ENCODE data around the gene RGS6.

Gene RGS6

DNA sequence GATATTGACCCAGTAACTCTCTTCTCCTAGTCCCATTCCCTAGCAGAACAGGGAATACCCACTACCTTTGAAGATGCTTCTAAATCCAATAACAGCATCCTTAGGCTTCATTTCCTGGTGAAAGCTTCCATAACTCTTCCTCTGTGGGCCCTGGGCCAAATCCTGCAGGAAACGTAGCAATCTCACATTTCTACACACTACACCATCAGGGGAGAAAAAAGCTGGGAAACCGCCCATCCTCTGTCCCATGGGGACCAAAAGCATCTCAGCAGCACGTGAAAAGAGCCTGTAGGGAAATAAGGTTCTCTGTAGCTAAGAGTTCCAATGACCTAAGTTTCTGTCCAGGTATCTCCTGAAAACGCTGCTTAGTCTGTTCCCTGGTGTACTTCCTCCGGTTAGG lies 621.4 kb downstream of the RGS6 start:
- DNase-seq (ENCODE audit: low read depth in 2 of 2): no peak

DNA sequence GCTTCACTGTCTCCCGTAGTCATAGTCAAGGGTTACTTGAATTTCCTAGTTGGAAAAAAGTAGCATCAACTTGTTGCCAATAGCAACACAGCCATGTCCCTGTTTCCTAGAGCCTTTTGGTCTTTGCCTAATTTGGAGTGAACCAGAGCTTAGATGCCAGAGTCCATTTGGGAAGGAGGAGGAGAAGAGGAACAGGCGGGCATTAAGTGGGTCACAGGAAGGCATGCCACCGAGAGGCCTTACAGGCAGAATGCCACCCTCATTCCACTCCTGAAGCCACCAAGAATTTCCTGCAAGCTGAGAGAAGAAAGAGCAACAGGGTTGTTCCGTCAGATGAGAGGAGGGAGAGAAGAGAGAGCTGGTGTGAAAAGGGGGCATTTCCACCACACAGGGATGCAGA lies 622.2 kb downstream of the RGS6 start:
- no peak for DNase-seq (ENCODE audit: low read depth in 2 of 2)

DNA sequence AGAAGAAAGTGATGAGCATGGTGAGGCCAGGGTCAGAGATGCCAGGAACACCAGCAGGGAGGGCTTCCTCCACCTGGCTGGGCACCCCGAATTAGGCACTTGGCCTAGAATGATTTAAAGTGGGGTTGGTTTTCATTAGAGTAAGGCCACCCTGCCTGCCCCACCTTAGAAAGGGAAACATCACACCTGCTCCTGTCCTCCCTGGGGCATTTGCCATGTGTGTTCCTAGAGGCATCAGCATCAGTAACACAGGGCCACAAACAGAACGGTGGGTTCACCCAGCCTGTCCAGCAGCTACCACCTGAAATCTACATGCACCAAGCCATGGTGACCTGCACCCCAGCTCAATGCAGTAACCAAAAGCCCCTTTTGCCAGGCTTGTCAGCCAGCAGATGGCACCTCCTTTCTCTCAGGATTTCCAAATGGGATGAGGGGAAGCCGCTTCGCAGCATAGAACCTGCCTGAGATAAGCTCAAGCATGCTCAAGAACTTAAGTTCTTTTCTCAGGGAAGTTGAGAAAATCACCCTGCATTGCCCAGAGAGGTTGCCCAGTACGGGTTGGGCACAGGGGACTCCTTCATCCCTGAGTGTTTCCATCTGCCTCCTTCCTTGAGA lies 622.9 kb downstream of the RGS6 start:
- no peak for DNase-seq (ENCODE audit: low read depth in 2 of 2)

DNA sequence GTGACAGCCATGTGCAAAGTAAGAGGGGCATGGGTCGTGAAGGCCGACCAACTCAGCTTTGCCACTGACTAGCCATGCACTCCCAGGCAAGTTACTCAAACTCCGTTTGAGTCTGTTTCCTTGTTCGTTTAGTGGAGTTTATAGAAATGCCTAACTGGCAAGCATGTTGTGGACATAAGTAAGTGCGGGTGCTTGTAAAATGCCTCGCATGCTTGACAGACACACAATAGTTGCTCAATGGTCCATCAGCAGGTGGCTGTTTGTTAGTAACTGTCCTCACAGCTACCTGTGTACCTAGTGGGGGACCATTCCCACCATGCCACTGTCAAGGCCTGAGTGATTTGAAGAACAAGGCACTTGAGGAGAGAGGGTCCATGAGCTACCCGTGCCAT lies 623.4 kb downstream of the RGS6 start:
- DNase-seq (ENCODE audit: low read depth in 2 of 2): no peak

DNA sequence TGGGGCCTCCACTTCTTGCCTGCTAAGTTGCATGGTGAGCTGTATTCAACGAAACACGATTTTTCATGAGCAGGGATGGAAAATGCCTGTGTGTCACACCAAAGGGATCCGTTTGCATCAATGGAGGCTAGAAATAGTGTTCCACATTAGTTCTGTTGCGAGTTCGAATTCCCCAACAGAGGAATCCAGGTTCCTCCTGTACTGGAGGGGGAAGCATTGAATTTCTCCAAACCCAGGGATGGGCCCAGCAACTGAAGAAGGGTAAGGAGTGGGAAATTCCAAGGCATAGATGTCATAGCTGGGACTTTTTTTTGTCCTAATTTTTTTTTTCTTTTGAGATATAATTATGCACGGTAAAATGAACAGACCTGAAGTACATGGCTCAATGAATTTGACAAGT lies 625.4 kb downstream of the RGS6 start:
- DNase-seq (ENCODE audit: low read depth in 2 of 2): no peak

DNA sequence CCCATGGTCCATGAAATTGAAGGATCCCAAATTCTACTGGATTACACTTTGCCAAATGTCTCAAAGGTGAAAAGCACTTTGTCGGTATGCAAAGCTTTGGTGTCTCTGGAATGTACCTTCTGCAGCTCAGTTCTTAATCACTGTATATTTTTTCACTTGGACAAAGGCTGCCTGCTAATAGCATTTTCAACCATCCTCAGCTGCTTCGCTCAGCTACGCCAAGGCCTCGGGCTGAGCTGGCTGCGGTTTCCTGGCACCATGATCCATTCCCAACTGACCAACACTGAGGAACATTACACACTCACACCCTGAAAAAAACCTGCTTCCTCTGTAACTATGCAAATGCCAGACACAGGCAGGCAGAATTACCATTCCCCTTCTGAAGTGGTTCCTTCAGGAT lies 626.5 kb downstream of the RGS6 start:
- DNase-seq (ENCODE audit: low read depth in 2 of 2): no peak

DNA sequence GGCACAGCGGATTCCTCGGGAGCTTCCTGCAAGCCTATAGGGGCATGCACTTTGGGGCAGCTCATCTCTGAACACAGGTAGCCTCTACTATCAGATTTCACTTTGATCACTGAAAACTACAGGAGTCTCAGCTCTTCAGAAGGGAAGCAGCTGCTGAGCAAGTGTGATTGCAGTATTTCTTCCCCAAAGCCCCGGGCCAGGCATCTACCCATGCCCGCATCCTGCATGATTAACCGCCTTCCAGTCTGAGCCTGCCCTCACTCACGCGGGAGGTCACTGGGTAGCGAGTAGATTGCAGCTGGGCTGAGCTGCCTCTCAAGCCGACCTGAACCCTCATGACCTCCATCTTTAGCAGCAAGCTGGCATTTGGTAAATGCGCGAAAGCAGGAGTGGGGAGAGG lies 627.0 kb downstream of the RGS6 start:
- no peak for DNase-seq (ENCODE audit: low read depth in 2 of 2)

DNA sequence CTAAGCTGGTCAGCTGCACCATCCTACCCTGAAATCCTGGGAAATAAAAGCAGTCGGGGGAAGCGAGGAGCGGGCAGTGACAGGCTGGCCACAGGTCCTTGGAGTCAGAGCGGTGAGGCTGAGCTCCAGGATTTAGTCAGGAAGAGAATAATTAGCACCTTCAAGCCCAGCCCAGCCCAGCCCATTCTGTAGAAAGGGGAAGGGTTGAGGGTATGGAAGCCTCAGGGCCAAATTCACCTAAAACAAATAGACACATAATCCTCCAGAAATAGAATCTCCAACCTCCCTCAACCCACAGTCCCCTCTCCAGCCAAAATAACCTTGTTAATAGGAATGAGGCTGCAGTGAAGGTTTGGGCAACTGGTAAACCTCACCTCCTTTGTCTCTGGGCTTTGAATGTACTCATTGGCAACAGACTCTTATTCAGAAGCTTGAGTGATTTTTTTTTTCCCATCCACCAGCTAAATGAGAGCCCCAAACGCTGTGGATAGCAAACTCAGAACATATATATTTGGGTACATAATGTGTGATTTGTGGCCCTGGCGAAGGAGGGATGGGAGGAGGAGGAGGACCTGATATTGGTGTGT lies 627.5 kb downstream of the RGS6 start:
- DNase-seq (ENCODE audit: low read depth in 2 of 2): no peak

DNA sequence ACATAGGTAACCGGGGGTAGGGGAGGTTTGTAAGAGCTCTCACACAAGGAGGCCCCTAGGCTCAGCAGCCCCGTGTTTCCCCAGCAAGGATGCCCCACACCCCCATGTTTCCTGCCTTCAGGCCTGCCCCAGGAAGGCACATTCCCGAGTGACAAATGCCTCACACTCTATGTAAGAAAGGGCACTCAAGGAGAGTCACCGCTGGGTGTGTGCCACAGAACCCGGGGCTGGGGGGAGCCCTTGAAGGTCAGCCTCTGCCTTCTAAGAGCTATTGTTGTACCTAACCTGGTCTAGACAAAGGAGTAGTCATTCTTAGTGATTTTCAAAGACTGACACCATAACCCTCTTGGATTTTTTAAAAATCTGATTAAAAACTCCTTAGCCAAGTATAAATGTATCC lies 628.1 kb downstream of the RGS6 start:
- no peak for DNase-seq (ENCODE audit: low read depth in 2 of 2)

DNA sequence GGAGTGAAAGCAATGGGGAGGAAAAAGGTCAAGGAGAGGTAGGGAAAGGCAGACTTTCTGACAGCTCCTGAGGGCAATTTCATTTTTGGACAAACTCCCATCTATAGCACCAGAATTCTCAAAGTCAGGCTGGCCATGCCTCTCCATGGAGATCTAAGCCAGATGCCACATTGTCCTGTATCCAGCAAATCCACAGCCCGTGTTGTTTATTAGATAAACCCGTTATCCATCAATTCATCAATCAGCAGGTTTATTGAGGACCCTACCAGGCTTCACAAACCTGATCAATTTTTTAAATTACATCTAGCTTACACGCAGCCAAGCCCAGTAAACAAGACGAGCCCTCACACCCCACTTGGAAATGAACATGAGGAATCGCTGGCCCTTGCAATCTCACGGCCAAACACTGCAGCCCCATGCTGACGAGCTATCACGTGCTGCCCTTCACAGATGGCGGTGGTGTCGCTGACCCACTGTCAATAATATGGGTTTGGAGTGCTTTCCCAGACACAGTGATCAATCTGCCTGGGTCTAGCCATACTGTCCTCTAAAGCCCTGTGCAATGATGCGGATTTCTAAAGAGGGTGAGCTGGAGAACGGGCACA lies 628.8 kb downstream of the RGS6 start:
- DNase-seq (ENCODE audit: low read depth in 2 of 2): no peak

DNA sequence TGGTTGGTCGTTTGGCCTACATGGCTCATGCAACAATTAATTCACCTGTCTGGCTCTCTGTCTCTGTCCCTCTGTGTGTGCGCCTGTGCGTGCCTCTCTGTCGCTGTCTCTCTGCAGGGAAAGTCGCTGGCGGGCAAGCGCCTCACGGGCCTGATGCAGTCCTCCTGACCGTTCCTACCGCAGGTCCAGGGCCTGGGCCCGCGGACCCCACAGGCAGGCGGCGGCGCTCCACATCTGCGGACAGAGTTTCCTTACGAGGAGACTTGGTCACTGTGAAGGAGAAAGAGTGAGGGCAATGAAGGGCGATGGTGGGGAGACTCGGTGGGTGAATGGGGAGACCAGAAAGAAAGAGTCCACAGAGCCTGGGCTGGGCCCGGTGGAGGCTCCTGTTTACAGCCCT lies 630.1 kb downstream of the RGS6 start:
- no peak for DNase-seq (ENCODE audit: low read depth in 2 of 2)

DNA sequence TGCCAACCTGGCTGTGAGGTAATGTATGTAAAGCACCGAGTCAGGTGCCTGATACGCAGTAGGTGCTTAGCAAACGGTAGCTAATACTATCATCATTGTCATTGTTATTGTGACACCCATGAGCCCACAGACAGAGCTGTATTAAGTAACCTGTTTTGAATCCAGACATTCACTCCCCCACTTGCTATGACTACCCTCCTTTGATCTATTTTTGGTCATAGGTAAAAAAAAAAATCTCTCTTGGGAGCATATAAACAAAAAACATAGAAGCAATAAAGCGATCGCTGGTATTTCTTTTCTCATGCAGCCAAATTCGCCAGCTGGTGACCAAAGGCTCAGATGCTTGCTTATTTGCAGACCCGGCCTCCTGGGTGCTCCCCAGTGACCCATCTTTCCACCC lies 631.4 kb downstream of the RGS6 start:
- DNase-seq (ENCODE audit: low read depth in 2 of 2): no peak

DNA sequence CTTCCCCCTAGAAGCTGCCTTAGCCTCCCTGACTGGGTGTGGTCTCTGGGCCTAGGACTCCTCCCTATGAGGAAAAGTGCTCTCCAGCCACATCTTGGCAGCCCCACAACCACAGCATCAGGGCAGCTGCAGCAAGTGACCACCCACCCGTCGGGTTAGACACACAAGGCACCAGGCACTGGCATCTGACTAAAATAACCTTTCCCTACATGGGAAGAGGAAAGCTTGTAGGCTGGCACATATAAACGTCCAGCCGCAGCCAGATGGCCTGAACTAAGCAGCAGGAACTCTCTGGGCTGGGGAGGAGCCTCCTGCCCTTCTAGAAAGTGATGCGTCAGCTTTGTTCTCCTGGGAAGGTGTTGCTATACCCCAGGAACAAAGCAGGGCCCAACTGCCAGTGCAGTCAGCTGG lies 632.9 kb downstream of the RGS6 start:
- DNase-seq (ENCODE audit: low read depth in 2 of 2): no peak

DNA sequence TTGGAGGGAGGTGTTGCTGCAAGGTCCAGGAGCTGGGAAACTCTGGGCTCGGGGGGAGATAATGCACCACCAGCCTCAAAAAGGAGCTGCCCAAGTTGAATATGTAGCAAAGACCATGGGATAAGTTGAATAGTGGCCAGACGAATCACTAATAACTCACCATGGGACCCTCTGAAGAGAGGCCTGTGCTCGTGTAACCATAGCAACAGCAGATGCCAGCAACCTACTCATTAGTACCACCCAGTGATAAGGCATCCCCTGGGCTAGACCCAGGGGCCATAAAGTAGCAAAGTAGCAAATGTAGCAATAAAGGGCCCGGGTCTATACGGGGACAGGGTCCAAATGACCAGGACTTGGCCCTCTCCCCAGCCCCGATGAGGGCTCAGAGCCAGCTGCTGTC lies 633.7 kb downstream of the RGS6 start:
- no peak for DNase-seq (ENCODE audit: low read depth in 2 of 2)

DNA sequence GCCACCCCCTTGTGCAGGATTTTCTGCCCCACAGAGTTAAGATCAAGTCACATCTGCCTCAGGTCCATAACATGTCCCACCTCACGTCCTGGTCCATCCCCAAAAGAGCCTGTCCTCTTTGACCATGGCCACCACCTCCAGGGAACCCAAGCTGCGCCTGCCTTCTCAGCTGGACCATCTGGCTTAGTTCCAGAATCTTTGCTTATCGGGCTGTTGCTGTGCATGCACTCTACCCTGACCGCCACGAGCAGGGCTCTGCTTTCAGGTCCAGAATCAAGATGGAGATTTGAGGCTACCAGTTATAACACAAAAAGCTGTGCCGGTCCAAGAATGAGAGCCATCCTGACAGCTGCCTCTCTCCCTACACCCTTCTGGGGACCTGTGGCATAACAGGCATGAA lies 635.0 kb downstream of the RGS6 start:
- DNase-seq (ENCODE audit: low read depth in 2 of 2): no peak

DNA sequence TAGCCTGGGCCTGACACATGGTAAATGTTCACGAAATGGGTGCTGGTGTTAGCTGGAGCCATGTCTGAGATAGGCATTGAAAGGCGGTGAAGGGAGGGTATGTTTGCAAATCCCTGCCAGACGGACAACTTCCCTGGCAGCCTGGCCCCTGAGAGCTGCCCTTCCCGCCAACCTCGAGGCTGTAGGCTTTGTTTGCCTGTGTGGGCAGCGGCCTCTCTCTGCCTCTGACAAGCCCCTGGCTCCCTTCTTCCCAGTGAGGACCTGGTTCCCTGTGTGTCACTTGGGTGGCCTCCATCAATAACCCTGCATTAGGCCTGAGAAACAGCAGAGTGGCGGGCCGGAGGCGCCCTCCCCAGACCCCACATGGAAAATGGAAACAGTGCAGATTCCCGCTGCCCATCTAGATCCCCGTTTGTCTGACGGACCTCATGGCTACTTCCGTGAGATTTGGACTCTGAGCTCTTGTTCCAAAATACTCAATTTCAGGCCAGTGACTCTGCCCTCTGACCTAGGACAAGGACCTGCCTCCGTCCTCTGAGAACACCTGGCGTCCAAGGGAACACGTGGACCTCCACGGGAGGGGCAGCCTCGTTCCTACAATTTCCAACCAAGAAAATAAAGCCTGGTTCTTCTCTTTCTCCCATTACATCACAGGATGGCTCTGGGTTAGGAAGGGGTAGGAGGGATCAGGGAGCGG lies 636.2 kb downstream of the RGS6 start:
- DNase-seq (ENCODE audit: low read depth in 2 of 2): no peak

DNA sequence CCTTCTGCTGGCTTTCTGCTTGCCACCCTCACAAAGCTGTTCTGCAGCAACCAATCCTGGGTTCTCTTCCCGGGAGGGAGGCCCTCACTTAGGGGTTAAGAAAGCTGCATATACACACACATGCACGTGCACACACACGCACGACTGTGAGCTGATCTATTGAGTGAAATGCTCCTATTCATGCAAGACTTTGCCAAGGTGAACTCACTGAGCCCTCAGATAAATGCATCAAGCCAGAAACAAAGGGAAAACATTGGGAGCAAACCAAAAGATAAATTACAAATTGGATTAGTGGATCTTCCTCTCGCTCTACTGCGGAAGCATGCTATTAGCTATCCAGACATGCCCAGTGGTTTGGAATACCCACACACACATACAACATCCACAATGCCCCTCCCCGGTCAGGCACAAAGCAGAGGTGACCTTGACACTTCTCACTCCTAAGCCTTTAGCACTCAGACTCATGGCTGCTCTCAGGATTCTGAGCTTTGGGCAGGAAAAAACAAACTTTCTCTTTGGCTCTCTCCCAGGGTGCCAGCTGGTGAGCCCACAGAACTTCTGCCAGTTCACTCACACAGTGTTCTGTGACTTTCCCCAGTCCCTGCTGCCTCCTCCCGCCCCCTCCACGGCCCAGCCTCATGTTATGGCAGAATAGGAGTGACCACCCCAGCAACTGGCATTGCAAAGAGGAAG lies 641.6 kb downstream of the RGS6 start:
- no peak for DNase-seq (ENCODE audit: low read depth in 2 of 2)

DNA sequence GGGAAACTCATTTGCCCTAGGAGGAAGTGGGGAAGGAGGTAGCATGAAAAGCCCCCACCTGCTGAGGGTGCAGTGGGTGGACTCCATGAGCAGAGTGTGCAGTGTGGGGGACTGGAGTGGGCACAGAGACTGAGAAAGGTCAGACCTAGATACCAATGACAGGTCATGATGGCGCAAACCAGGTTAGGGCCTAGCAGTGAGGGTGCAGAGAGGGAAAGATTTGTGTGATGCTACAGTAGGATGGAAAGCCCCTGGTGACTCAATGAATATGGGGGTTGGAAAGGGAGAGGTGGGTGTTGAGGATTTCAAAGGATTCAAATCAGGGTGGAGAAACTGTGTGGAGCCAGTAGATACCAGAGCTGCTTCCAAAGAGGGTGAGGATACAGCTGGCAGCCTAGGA lies 642.5 kb downstream of the RGS6 start:
- DNase-seq (ENCODE audit: low read depth in 2 of 2): no peak

DNA sequence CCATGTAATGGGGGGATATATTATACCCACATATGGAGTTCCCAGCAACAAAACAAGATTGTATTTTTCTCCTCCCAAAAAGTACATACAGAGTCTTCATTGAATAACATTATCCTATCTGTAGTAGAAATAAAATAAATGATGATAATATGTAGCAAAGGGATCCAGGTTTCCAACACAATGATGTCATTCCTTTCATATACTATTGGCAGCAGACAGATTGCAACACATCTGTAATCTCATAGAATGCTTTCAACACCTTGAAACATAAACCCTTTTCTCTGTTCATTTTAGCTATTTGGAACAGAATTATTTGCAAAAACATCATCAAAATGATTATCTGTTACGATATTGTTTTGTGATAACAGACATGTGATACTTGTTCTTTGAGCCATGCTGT lies 644.0 kb downstream of the RGS6 start:
- DNase-seq (ENCODE audit: low read depth in 2 of 2): no peak

DNA sequence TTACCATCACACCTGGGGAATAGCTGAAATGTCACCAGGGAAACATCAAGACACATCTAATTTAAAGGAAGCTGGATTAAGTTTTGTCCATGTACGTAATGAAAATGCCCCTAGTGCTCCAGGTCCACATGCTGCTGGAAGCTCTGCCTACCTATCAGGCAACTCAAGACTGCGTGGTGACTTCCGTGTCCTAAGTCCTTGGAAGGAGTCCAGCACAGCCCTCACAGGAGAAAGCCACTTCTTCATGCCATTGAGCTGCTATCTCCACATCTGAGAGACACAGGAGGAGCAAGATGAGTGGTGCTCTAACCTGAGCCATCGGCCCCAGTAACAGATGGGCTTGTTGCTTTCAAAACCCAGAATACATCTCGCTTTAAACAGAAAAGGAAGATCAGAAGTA lies 645.3 kb downstream of the RGS6 start:
- no peak for DNase-seq (ENCODE audit: low read depth in 2 of 2)

DNA sequence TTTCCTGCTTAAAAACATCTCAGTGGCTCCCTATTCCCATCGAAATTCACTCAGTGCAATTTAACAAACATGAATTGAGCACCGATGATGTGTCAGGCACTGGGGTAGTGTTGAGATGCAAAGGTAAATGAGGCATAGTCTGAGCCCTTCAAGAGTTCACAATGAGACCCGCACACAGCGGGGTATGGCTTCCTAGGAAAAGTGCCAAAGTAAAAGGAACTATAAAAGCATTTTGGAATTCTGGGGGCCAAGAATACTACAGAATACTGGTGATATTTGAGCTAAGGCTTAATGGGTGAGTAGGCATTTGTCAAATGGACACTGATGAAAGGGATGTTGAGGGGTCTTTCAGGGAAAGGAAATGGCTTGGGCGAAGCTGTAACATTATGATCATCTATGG lies 646.3 kb downstream of the RGS6 start:
- no peak for DNase-seq (ENCODE audit: low read depth in 2 of 2)

DNA sequence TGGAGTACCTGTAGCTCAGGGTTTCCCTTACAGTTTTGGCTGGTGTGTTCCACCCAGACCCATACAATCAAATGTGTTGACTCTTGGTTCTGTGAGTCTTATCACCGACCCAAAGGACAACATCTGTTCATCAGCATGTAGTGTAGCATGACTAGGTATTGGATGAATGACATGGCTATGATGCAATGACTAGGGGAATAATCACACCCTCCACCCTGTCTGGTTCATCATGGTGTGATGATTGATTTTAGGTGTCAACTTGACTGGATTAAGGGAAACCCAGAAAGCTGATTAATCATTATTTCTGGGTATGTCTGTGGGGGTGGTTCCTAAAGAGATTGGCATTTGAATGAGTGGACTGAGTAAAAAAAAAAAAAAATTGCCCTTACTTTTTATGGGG lies 650.4 kb downstream of the RGS6 start:
- DNase-seq (ENCODE audit: low read depth in 2 of 2): no peak
